Central memory CD4-positive, alpha-beta T cell (primary cell): ENCODE measurements around the gene KCNJ6.

Experiments
- DNase-seq: peaks from one replicate; pipeline ENCODE4 v3.0.0; 2022

Gene KCNJ6

GRCh38 chr21:37811711-37812110, 104.5 kb downstream of the KCNJ6 start:
- no peak for DNase-seq

- DNase-seq: no peak
Observed at GRCh38 chr21:37808261-37808660, 108.0 kb downstream of the KCNJ6 start.

DNA sequence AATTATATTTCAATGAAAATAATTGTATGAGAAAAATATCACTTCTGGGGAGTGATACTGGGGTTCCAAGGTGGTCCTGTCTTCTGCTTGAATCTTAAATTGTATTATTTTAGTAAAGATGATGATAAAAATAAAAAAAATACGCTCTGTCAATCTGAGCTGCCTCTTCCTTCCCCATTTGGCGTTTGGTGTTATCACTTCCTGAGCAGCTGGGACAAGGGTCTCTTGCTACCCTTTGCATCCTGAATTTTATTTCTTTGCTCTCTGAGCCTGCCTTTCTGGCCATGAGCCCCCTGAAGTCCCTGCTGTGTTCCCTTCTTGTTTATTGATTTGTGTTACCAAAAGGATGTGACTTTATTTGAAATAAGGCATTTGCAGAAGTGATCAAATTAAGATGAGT, 111.0 kb downstream of the KCNJ6 start:
- DNase-seq: no peak

DNA sequence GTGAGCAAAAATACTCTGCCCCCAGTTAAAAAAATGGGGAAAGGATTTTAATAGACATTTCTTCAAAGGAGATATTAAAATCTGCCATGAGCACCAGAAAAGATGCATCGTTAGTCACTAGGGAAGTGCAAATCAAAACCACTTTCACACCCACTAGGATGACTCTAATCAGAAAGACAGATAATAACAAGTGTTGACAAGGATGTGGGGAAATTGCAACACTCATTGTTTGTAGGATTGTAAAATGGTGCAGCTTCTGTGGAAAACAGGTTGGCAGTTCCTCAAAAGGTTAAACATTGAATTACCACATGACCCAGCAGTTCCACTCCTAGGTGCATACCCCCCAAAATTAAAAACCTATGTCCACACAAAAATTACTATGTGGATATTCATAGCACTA, 112.3 kb downstream of the KCNJ6 start:
- DNase-seq: no peak

DNA sequence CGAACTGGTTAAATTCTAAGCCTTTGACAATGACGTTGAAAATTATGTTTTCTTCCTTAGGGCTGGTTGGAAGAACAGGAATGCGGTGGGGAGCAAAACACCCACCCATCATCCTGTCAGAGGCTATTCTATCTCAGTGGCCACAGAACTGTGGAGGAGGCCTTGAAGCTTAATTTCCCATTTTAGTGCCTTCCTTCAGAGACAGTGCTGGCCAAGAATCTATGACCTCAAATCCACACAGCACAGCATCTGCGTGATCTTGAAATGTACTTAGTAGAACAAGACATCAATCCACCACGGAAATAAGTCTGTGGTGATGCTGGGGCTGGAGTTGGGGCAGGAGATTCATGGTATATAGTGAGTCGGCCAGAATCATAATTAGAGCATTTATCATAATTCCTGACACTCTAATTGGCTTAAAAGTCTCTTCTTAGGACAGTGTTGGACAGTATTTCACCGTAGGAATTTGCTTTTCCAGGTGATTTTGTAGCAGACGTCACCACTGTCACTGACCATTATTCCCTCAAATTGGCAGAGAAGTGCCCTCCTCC, 113.1 kb downstream of the KCNJ6 start:
- no peak for DNase-seq

DNA sequence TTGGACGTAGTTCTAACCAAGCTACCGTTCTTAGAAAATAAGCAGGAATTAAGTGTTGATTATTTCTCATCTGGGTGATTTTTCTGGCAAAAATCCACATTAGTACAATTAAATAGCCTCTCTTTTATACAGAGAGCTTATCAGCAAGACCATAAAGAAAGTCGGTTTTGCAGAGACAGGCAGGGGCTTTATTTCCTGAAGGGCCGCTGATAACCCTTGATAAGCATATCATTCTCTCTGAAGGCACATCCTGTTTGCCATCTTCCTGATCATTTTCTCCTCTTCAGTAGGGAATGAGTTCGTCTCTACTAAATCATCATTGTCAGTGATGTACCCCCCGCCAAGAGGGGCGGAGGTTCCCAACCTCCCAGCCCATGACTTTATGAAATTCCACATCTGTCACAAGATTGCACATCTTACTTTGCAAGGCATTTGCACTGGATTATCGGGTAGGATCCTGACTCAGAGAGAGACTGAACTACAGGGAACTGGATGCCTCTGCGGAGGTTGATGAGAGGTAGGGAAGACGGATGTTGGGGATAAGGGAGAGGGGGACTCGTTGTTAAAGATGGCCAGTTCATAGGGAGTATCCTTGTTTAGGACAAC, 115.7 kb downstream of the KCNJ6 start:
- no peak for DNase-seq

- DNase-seq: no peak
Observed at GRCh38 chr21:37800057-37800455, 116.2 kb downstream of the KCNJ6 start.

GRCh38 chr21:37799211-37800056, 116.8 kb downstream of the KCNJ6 start:
- DNase-seq: no peak

- no peak for DNase-seq
Observed at GRCh38 chr21:37797403-37797802, 118.9 kb downstream of the KCNJ6 start.

GRCh38 chr21:37796011-37796410, 120.2 kb downstream of the KCNJ6 start:
- DNase-seq: no peak

GRCh38 chr21:37793660-37794059, 122.6 kb downstream of the KCNJ6 start:
- DNase-seq: no peak

- DNase-seq: no peak
Observed at GRCh38 chr21:37792046-37792445, 124.2 kb downstream of the KCNJ6 start.

DNA sequence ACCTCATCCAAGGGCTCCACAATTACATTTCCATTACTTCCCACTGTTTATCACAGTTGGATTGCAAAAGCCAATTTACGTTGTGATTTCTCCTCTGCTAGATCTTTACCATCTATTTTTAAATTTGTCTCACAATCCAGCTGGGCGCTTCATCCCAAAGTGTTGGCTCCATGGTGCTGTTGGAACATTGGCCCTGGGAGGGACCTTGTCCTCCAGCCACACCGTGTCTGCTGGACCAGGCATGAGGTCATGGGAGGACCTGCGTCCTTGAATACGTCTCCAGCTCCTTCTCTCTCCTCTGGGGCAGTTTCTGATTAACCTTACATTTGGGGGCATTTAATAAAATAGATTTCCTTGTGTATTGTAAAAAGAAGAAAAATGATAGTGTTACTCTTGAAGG, 125.4 kb downstream of the KCNJ6 start:
- no peak for DNase-seq

DNA sequence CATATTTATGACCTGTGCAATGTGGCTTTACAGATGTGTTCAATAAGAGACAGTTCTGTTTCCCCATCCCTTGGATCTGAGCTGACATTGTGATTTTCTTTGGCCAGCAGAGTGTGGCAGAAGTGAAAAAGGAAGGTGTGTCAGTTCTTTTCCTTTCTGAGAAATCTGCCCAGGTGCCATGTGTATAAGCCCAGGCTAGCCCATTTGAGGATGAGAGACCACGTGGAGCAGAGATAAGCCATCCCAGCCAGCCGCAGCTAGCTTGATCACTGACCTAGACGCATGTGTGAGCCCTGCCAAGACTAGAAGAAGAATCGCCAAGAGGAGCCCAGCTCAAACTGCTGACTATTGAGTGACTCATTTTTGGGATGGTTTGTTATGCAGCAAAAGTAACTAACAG, 127.8 kb downstream of the KCNJ6 start:
- no peak for DNase-seq

DNA sequence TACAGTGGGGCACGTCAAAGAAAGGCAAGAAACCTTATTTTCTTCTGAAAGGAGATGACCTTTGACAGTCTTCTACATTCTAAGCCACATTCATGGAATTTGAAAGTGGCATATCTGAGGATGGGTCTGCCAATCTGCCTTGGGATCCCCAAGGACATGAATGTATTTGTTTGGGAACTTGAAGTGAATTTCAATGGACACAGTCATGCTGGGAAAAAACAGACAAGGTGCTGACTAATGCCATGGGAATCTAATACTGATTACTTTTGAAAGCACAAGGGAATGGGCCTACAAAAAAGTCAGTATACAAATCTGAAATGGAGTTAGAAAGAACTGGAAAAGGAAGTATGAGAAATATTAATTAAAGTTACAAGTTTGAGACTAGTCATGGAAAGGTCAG, 128.8 kb downstream of the KCNJ6 start:
- DNase-seq: no peak

- DNase-seq: no peak
Observed at GRCh38 chr21:37784591-37785318, 131.5 kb downstream of the KCNJ6 start.

GRCh38 chr21:37783016-37783415, 133.2 kb downstream of the KCNJ6 start:
- no peak for DNase-seq

- no peak for DNase-seq
Observed at GRCh38 chr21:37780991-37781983, 135.0 kb downstream of the KCNJ6 start.

GRCh38 chr21:37771181-37771580, 145.1 kb downstream of the KCNJ6 start:
- DNase-seq: no peak

- DNase-seq: no peak
Observed at GRCh38 chr21:37770461-37770860, 145.8 kb downstream of the KCNJ6 start.

DNA sequence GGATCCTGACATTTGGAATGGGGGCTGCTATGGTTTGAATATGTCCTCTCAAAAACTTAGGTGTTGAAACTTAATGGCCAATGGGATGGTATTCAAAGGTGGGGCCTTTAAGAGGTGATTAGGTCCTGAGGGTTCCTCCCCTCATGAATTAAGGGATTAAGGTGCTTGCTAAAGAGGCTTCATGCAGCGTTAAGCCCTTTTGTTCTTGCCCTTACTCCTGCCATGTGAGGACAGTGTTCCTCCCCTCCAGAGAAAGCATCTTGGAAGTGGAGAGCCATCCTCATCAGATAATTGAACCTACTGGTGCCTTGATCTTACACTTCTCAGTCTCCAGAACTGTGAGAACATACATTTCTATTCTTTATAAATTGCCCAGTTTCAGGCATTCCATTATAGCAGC, 146.6 kb downstream of the KCNJ6 start:
- no peak for DNase-seq

- DNase-seq: no peak
Observed at GRCh38 chr21:37767984-37768383, 148.3 kb downstream of the KCNJ6 start.
